GM19351 (cell line): ENCODE results near the gene SKOR1.

ENCODE experiments used
- ATAC-seq: cut with Tn5 transposase; IDR thresholded peaks from one replicate; pipeline ENCODE4 v1.9.1; 2021; ENCODE audit warnings: mild to moderate bottlenecking, moderate library complexity; ENCODE audit not compliant: unreplicated experiment

SKOR1 gene

DNA sequence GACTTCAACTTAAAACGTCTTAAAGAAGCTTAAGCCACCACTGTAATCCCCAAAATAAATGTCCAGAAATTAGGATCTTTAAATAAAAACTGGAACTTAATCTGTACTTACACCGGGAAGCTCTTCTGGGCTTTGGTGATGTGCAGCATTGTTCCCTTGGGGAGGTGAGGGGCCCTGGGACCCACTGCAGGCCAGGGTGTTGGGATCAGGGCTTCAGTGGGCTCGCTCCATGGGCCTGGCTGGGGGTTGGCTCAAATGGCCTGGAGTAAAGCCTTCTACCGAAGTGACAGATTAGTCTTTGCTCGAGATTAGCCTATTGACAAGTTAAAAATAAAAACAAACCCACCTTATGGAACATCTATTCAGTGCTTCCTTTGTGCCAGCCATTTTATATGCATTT, 20.7 kb downstream of the SKOR1 start:
- ATAC-seq, result no peak

DNA sequence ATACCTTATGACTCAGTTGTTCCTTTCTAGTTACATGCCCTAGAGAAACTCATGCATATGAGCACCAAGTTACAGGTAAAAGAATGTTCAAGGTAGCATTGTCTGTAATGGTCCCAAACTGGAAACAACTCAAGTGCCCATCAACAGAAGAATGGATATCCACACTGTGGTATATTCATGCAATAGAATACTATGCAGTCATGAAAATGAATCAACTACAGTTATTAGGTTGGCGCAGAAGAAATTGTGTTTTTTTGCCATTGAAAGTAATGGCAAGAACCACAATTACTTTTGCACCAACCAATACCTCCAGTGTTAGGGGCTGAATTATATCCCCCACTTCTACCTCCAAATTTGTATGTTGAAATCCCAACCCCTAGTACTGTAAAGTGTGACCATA, 24.2 kb downstream of the SKOR1 start:
- ATAC-seq, result no peak

DNA sequence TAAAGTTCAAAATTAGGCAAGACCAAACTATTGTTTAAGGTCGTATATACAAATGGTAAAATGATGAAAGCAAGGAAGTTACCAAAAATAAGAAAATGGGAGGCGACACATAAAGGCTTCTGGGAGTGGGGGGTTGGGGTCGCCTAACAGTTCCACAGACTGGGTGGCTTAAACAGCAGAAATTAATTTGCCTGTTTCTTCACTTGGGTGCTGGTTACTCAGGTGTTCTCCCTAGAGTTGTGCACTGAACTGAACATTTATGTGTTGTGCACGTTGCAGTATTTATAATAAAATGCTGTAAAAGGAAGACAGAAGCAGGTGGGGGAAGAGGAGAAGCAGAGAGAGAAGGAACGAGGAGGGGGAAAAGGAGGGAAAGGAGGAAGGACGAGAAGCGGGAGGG, 25.0 kb downstream of the SKOR1 start:
- ATAC-seq, result no peak

DNA sequence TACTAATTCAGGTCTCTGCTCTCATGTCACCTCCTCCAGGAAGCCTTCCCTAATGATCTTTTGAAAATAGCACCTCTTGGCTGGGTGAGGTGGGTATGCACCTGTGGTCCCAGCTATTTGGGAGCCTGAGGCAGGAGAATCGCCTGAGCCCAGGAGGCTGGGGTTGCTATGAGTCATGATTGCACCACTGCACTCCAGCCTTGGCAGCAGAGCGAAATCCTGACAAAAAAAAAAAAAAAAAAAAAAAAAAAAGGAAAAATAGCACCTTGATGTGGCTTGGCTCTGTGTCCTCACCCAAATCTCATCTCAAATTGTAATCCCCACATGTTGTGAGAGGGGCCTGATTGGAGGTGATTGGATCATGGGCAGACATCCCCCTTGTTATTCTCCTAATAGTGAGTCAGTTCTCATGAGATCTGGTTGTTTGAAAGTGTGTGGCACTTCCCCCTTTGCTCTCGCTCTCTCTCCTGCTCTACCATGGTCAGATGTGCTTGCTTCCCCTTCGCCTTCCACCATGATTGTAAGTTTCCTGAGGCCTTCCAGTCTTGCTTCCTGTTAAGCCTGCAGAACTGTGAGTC, 25.8 kb downstream of the SKOR1 start:
- no peak for ATAC-seq

DNA sequence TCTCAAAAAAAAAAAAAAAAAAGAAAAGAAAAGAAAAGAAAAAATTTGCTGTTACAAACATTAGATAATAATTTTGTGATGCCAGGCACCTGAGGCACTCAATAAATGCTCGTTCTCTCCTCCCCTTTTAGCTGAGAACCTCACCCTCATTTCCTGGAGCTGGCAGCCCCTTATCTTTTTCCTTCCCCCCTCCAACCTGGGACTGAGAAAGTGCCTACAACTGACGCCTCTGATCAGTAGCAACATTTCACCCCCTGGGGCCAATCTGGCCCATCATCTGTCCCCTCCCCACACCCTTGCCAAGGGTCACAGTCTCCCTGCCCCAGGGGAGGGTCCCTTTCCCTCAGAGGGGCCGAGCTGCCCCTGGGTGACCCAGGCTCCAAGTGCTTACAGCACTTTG, 27.1 kb downstream of the SKOR1 start:
- ATAC-seq, result no peak

DNA sequence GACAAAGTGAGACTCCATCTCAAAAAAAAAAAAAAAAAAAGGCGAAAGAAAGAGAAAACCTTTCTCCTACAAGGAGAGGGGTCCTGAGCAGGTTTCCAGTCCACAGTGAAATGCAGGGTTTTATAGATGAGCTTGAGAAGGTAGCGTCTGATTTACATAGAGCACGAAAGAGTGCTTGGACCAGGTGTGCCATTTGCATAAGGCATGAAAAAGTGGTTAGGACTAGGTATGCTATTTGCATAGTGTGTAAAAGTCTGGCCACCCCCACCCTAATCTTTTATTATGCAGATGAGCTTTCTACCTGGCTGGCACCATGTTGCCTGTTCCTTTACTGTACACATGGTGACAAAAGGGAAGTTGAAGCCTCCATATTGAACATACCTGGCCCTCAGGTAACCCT, 28.1 kb downstream of the SKOR1 start:
- ATAC-seq, result no peak

DNA sequence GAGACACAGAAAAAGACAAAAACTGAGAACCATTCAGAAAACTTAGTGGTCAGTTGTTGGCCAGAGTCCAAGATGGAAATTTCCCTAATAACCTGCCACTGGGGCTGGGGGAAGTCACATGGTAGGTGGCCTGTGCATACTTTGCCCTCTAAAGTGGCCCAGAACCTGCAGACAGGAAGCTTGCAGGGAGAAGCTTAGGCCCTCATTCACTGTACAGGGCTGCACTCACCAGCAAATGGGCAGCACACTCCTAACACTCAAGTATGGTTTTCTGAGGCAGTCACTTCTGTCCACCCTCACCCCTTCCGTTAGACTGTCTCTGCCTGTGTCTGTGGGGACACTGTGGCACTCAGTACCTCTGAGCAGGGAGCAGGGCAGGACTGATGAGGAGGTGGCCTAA, 29.0 kb downstream of the SKOR1 start:
- no peak for ATAC-seq

DNA sequence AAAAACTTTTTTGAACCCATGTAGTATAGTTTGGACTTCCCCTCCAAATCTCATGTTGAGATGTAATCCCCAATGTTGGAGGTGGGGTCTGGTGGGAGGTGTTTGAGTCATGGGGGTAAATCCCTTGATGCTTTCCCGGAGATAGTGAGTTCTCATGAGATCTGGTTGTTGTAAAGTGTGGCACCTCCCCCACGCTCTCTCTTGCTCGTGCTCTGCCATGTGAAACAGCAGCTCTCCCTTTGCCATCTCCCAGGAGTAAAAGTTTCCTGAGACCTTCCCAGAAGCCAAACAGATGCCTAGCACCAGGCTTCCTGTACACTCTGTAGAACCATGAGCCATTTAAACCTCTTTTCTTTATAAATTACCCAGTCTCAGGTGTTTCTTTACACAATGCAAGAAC, 30.5 kb downstream of the SKOR1 start:
- ATAC-seq, result no peak

DNA sequence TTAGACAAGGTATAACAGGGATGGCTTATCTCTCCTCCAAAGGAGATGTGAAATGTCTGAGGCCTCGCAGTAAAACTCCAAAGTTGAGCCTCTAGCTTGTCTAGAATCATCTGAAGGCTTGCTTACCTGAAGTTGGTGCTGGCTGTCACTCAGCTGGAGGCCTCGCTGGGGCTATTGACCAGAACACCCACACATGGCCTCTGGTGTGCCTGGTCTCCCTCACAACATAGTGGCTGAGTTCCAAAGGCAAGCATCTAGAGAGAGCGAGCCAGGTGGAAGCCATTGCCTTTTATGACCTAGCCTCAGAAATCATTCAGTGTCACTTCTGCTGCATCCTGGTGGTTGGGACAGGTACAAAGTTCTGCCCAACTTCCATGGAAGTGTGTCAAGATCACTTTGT, 31.9 kb downstream of the SKOR1 start:
- no peak for ATAC-seq

DNA sequence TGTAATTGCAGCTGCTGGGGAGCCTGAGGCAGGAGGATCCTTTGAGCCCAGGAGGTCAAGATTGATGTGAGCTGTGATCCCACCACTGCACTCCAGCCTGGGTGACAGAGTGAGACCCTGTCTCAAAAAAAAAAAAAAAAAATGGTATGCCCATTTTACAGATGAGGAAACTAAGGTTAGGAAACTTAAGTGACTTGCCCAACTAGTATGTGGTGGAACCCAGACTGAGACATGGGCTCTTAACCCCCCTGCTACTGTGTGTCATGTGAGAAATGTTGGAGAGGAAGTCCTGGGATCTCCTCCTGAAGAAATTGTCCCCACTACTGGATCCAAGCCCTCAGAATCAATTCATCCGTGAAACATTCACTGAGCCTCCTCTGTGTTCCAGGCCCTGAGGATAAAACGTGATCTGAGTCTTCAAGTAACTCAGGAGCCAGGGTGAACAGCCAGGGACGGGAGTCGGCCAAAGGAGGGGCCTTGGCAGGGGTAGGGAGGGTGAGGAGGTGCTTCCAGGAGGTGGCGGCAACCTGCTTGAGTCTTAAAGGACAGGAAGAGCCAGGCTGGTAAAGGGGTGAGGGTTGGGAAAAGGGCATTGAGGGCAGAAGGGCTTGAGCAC, 34.1 kb downstream of the SKOR1 start:
- ATAC-seq, result no peak

DNA sequence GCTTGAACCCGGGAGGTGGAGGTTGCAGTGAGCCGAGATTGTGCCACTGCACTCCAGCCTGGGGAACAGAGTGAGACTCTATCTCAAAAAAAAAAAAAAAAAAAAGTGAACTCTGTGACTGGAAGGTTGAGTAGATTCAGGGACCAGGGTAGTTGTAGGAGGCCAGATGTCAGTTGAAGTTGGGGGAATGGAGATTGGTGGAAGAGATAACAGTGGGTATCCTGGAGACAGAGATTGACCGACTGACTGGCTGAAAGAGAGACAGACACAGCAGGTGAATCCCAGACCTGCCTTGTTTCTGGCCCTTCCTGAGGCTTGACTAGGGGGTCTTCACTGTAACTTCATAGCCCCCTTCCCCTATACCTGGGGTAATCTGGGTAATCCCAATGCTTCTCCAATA, 36.7 kb downstream of the SKOR1 start:
- ATAC-seq, result no peak

DNA sequence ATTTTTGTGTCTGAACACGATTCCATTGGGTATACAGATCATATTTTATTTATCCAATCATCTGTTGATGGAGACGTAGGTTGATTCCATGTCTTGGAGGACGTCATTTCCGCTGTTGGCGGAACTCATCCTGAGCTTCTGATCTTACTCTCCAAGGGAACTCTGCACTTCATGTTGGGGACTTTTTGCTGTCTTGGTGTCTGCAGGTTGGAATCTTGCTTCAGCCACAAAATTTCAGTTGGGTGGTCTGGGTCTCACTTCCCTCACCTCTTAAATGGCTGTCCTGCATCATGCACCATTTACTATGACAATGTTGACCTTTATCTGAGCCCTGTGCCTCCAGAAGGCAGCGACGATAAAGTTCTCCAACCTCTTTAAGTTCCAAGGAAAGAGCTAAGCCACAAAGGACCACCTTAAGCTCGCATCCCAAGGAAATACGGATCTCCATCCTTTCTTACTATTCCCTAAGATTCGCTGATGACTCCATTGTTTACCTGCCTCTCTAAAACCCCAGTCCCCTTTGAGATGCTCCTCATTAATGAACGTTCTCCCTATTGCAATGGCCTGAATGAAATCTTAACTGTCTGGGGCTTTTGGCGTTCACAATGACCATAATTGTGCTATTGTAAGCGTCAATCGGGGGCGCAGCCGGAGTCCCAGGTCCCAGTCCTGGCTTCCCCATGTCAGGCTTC, 37.6 kb downstream of the SKOR1 start:
- ATAC-seq, result no peak

DNA sequence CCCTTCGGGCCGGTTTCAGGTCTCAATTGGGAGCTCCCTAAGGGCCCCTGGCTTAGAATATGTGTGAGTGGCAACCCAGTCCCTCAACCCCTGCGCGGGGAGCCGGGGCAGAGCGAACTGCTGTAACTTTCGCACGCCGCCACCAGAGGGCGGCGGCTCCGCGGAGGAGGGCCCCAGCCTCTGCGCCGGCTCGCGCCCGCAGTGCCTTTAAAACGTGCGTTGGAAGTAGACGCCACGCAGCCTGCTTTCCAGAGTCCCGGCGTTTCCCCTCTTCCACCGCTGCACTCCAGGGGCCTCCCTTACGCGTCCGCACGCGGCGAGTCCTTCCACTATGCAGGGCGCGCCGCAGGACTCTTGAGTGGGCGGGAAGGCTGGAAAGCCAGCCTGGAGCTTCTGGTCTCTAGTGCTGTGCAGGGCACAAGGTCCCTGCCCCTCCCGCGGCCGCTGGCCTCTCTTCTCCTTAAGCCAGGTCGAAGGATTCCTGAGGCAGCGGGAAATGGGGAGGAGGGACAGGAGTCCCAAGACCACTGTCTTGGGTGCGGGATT, 38.2 kb downstream of the SKOR1 start:
- ATAC-seq, result peak; percentile 87

DNA sequence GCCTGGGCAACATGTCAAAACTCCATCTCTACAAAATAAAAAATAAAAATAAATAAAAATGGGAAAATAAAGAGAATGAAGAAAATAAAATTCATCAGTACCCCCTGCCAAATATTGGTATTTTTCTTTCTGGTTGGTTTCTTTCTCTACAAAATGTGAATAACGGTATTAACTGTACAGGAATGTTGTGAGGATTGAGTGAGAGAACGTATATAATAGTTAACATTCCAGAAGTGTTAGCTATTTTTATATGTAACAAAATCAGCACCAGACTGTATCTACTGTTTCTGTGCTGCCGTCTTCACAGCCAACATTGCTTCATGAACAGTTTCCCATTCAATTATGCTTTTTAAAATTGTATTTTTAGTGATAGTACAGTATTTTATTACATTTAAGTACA, 40.0 kb downstream of the SKOR1 start:
- no peak for ATAC-seq

DNA sequence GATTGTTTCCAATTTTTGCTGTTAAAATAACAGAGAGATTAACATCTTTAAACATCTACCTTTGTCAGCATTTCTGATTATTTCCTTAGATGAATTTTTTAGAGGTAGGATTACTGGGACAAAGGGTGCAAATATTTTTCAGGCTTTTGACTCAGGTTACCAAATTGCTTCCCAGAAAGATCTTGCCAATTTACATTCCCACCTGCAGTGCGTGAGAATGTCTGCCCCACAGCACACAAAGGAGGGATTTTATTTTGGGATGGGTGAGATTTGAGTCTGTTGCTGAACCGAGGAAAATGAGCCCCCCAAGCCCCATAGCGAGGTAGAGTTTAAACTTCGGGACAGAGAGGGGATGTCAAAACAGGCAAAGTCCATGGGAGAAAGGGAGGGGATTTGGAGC, 40.5 kb downstream of the SKOR1 start:
- no peak for ATAC-seq

DNA sequence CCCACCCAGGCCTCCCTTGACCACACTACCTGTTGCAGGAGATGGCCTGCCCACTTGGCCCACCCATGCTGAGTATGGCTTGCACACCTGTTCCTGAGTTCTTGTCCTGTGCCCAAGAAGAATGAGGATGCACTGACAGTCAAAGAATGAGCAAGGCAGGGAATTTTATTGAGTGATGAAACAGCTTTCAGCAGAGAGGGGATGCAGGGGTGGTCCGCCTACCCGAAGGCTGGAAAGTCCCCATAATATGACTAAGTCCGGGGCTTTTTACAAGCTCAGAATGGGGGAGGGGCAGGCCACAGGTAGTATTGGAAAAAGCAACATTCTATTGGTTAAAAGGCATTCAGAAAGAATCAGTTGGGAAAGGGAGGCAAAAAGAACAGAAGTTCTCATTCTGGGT, 44.4 kb downstream of the SKOR1 start:
- no peak for ATAC-seq

DNA sequence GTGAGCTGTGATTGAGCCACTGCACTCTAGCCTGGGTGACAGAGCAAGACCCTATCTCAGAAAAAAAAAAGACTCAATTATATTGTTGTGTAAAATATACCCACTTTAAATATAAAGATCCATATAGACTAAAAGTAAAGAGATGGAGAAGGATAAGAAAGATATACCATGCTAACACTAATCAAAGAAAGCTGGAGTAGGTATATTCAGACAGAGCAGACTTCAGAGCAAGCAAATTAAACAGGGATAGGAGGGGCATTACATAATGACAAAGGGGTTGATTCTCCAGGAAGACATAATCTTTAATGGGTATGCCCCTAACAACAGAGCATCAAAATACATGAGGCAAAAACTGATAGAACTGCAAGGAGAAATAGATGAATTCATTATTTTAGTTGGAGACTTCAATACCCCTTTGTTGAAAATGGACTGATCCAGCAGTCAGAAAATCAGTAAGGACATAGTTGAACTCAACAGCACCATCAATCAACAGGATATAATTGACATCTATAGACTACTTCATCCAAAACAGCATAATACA, 45.6 kb downstream of the SKOR1 start:
- ATAC-seq, result no peak

DNA sequence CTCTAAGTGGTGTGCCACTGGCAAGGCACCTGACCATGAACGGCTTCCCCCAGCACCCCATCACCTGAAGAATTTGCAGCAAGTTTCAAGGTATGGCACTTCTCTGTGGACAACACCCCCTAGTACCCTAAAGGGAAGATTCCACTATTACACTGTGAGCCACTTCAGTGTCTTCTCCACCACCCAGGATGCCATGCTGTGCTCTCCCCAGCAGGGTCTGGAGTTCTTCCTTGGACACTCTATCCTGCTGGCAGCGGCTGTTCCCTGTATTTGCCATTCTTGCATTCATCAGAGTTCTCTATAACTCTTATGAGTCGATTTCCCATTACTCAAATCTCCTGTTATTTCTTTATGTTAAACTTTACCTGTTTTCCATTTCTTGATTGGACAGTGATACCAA, 48.5 kb downstream of the SKOR1 start:
- ATAC-seq, result no peak

DNA sequence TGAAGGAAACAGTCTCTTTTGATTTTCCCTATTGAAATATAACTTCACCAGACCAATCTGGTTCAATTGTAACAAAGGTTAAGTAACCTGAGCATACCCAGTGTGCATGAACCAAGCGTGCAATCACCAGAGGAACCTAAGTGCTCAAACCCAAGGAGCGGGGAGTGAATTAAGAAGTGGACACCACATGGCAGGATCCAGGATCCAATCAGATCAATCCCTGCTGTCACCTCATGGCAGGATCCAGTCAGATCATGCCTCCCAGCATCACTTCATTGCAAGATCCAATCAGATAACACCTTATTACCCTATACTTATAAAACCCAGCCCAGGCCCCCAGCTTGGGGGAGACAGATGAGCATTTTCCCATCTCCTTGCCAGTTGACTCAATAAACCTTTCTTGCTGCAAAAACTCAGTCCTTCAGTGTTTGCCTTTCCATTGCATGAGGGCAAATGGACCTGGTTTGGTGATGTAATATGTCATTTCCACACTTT, 53.5 kb downstream of the SKOR1 start:
- no peak for ATAC-seq

DNA sequence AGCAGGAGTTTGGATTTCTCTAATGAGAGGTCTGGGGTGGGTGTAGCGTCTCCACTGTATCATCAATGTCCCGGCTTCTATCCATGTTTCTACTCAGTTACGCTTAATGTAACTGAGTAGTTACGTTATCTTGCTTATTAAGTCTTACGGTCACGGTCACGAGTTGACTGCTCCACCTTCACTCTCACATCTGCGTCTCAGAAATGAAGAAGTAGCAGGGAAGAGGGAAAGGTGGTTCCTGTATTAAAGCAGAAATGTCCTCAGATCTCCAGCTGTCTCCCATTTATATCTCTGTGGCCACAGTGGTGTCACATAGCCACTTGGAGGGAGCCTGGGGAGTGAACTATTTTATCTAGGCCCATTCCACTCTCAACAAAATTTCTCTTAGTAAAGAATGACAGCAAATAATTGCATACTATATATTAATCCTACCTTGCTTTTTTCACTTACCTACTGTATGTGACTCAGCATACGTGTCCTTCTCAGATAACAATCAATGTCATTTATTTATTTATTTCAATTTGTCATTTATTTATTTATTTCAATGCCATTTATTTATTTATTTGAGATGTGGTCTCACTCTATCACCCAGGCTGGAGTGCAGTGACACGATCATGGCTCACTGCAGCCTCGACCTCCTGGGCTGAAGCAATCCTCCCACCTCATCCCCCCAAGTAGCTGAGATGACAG, 54.3 kb downstream of the SKOR1 start:
- ATAC-seq, result no peak

DNA sequence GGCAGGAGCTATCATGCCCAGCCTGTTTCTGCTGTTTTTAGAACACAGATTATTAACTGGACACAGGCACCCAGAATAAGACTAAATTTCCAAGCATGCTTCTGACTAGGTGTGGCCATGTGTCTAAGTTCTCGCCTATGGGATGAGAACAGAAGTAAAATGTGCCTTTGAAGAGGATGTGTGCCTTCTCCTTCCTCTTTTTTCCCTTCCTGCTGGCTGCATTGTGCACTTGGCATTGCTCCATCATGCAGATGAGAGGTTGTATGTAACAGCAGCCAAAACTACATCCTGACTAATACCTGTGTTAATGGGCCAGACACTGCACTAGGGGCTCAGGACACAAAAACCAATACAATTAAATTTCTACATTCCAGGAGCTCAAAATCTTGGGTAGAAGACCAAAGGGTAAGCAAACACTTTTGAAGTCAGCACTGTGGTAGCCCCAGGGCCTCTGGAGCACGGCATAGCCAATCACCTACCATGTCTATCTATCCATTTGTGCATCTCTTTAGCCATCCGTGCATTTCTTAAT, 55.4 kb downstream of the SKOR1 start:
- no peak for ATAC-seq
